HL-60 (cell line): Measurements from ENCODE around the gene TAF9B.

ENCODE experiments used
- DNase-seq, 2 experiments: peaks; one replicate each; pipeline ENCODE4 v3.0.0-alpha.2; 2010 to 2020; ENCODE audit warnings: low read depth in 1 of 2, low spot score in 1 of 2
- H3K27ac ChIP-seq: fragments of 250-450 bp; sonication (Bioruptor Pico); replicated peaks from 2 replicates; pipeline ENCODE4 v1.5.1; 2020; ENCODE audit warnings: mild to moderate bottlenecking, moderate library complexity
- H3K27me3 ChIP-seq: fragments of 250-450 bp; sonication (Bioruptor Pico); 2 replicates; pipeline ENCODE4 v1.5.1; 2021; ENCODE audit warnings: mild to moderate bottlenecking, moderate library complexity; ENCODE audit not compliant: insufficient read depth, poor library complexity, severe bottlenecking
- H3K4me3 ChIP-seq: replicated peaks from 2 replicates; pipeline ENCODE4 v1.5.1; 2011; ENCODE audit warnings: mild to moderate bottlenecking, control low read depth, low read length; ENCODE audit not compliant: insufficient read depth
- GABPA ChIP-seq: IDR thresholded peaks from 2 replicates; pipeline ENCODE4 v1.6.1; 2012; ENCODE audit warnings: low read depth
- POLR2AphosphoS5 ChIP-seq: IDR thresholded peaks from 2 replicates; pipeline ENCODE4 v1.6.1; 2012; ENCODE audit warnings: low read depth
- SPI1 ChIP-seq: IDR thresholded peaks from 2 replicates; pipeline ENCODE4 v1.6.1; 2012; ENCODE audit warnings: low read depth, mild to moderate bottlenecking, borderline replicate concordance
- TF ChIP-seq, protein P1 (sequence below): IDR thresholded peaks from 2 replicates; pipeline ENCODE4 v1.6.1; 2012; ENCODE audit warnings: low read depth; ENCODE audit not compliant: insufficient replicate concordance
- TF ChIP-seq, protein P2 (sequence below): IDR thresholded peaks from one replicate; pipeline ENCODE4 v1.5.1; 2011; ENCODE audit warnings: low read length, control low read depth, inconsistent platforms; ENCODE audit not compliant: insufficient read depth

The TAF9B gene

DNA sequence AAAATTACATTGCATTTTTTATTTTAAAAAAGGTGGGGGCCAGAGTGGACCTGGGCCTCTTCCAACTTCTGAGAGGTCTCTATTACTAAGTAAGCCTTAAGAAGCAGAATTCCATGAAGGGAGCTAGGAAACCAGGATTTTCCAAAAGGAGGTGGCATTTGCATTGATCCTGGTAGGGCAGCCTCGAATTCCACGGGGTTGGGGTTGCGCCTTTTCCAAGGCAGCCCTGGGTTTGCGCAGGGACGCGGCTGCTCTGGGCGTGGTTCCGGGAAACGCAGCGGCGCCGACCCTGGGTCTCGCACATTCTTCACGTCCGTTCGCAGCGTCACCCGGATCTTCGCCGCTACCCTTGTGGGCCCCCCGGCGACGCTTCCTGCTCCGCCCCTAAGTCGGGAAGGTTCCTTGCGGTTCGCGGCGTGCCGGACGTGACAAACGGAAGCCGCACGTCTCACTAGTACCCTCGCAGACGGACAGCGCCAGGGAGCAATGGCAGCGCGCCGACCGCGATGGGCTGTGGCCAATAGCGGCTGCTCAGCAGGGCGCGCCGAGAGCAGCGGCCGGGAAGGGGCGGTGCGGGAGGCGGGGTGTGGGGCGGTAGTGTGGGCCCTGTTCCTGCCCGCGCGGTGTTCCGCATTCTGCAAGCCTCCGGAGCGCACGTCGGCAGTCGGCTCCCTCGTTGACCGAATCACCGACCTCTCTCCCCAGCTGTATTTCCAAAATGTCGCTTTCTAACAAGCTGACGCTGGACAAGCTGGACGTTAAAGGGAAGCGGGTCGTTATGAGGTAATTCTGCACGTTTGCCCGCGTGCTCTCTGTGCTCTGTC, 35.6 kb downstream of the TAF9B start, which contains the start of gene PGK1:
Gene PGK1 (plus strand): TSS at position 626 of the 824 bp plus-strand sequence. CDS start 93 bp downstream, at position 719.
- peak within 1 kb of the TSS; percentile 98 for H3K27ac ChIP-seq

DNA sequence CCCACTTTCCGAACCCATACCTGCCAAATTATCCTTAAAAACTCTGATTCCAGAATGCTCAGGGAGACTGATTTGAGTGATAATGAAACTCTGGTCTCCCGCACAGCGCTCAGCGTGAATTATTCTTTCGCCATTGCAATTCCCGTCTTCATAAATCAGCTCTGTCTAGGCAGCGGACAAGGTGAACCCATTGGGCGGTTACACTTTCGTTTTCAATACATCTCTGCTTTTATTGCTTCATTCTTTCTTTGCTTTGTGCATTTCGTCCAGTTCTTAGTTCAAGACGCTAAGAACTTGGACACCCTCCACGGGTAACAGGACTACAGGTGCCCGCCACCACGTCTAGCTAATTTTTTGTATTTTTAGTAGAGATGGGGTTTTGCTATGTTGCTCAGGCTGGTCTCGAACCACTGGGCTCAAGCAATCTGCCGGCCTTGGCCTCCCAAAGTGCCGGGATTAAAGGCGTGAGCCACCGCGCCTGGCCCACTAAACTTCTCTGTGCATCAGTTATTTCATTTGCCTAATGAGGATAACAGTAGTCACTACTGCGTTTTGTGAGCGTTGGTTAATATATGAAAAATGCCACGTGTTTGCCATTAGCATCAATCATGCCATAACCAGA, 36.3 kb downstream of the TAF9B start:
- DNase-seq, result no peak
- H3K27me3 ChIP-seq, result no peaks in the 10 kb centered on the region
- peak overlapping the region; percentile 88 for H3K27ac ChIP-seq
- 0 out of 2 replicates have a peak overlapping the region, but pooled peaks have one; percentile 14 for H3K4me3 ChIP-seq
- TF ChIP-seq, protein P1, sequence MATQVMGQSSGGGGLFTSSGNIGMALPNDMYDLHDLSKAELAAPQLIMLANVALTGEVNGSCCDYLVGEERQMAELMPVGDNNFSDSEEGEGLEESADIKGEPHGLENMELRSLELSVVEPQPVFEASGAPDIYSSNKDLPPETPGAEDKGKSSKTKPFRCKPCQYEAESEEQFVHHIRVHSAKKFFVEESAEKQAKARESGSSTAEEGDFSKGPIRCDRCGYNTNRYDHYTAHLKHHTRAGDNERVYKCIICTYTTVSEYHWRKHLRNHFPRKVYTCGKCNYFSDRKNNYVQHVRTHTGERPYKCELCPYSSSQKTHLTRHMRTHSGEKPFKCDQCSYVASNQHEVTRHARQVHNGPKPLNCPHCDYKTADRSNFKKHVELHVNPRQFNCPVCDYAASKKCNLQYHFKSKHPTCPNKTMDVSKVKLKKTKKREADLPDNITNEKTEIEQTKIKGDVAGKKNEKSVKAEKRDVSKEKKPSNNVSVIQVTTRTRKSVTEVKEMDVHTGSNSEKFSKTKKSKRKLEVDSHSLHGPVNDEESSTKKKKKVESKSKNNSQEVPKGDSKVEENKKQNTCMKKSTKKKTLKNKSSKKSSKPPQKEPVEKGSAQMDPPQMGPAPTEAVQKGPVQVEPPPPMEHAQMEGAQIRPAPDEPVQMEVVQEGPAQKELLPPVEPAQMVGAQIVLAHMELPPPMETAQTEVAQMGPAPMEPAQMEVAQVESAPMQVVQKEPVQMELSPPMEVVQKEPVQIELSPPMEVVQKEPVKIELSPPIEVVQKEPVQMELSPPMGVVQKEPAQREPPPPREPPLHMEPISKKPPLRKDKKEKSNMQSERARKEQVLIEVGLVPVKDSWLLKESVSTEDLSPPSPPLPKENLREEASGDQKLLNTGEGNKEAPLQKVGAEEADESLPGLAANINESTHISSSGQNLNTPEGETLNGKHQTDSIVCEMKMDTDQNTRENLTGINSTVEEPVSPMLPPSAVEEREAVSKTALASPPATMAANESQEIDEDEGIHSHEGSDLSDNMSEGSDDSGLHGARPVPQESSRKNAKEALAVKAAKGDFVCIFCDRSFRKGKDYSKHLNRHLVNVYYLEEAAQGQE, result no peak
- TF ChIP-seq GABPA (no peak), POLR2AphosphoS5 (no peak)
- TF ChIP-seq, protein P2, sequence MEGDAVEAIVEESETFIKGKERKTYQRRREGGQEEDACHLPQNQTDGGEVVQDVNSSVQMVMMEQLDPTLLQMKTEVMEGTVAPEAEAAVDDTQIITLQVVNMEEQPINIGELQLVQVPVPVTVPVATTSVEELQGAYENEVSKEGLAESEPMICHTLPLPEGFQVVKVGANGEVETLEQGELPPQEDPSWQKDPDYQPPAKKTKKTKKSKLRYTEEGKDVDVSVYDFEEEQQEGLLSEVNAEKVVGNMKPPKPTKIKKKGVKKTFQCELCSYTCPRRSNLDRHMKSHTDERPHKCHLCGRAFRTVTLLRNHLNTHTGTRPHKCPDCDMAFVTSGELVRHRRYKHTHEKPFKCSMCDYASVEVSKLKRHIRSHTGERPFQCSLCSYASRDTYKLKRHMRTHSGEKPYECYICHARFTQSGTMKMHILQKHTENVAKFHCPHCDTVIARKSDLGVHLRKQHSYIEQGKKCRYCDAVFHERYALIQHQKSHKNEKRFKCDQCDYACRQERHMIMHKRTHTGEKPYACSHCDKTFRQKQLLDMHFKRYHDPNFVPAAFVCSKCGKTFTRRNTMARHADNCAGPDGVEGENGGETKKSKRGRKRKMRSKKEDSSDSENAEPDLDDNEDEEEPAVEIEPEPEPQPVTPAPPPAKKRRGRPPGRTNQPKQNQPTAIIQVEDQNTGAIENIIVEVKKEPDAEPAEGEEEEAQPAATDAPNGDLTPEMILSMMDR, result no peak

More for the DNA sequence above, 35.6 kb downstream of the TAF9B start, which contains the start of gene PGK1:
- Histone ChIP-seq H3K4me3 (peak within 1 kb of the TSS; percentile 58), H3K27me3 (no peaks in the 10 kb centered on the region)
- DNase-seq, result peak; percentile 84 to 96
- peak; percentile 66; the same call in 1 of the 2 replicates for TF ChIP-seq SPI1
- TF ChIP-seq, protein P2, result no peak
- peak; percentile 80 for TF ChIP-seq GABPA
- TF ChIP-seq POLR2AphosphoS5, result peak; percentile 83
- TF ChIP-seq, protein P1, result peak; percentile 60

DNA sequence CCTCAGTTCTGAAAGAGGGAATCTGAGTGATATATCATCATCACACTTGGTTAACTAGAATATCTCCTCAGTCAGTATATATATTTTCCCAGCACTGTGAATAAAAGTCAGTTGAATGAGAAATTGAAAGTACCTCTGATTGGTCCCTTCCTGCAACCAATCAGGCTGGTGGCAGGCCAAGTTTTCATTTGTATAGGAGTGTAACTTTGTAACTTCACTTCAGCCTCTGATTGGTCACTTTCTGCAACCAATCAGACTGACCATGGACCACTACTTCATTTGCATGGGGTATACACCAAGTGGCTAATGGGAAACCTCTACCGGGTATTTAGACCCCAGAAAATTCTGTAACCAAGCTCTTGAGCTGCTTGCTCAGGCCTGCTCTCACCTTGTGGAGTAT, 37.4 kb downstream of the TAF9B start:
- no peak overlapping the region for H3K4me3 ChIP-seq
- no peaks in the 10 kb centered on the region for H3K27me3 ChIP-seq
- DNase-seq, result no peak
- TF ChIP-seq, protein P2, result no peak
- TF ChIP-seq SPI1 (no peak), POLR2AphosphoS5 (no peak), GABPA (no peak)
- TF ChIP-seq, protein P1, result no peak
- no peak overlapping the region for H3K27ac ChIP-seq
